ENCODE results near the gene BLOC1S1. TPM values are rescaled to one million over a fixed set of nuclear protein-coding genes. Genes with fewer than 3 reads are reported as not detected.

The BLOC1S1 gene
- total RNA-seq, 1 experiment from 2014 or later = 105 TPM

- DNase-seq (ENCODE audit: low read depth) = no peak
Measured at GRCh38 chr12:55726971-55727370, 11.1 kb downstream of the BLOC1S1 start.

- peak; percentile 39 for DNase-seq (ENCODE audit: low read depth)
Measured at GRCh38 chr12:55727643-55728185, 11.9 kb downstream of the BLOC1S1 start.

DNA sequence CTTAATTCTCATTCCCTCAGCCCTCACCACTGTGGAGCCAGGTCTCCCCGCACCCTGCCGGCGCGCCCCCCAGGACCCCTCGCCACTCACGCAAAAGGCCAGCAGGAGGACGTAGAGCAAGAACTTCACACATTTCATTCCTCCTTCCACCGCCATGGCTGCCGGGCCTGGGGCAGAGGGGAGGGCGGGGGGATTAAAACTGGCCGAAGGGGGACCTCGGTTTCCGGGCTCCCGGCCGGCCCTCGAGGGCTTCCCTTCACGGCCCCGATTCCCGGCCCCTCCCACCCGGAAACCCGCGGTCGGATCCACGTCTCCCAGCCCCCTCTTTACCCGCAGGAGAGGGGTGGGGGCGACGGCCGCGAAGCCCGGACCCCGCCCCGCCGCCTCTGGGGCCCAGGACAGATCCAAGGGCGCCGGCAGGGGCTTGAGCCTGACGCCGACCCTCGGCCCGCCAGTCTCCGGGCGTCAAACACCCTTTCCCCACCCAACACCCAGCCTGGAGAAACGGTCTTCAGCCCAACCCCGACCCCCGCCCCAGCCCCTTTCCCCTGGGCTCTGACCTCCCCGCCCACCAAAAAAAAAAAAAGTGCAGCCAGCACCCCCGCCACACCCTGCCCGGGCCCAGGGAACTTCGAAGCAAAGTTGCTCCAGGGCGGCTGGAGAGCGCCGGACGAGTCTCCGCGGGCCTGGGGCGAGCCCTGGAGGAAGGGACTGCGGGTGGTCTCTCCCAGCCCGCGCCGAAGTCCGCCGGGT is 12.5 kb downstream of the BLOC1S1 start:
- DNase-seq (ENCODE audit: low read depth) = peak; percentile 55

DNA sequence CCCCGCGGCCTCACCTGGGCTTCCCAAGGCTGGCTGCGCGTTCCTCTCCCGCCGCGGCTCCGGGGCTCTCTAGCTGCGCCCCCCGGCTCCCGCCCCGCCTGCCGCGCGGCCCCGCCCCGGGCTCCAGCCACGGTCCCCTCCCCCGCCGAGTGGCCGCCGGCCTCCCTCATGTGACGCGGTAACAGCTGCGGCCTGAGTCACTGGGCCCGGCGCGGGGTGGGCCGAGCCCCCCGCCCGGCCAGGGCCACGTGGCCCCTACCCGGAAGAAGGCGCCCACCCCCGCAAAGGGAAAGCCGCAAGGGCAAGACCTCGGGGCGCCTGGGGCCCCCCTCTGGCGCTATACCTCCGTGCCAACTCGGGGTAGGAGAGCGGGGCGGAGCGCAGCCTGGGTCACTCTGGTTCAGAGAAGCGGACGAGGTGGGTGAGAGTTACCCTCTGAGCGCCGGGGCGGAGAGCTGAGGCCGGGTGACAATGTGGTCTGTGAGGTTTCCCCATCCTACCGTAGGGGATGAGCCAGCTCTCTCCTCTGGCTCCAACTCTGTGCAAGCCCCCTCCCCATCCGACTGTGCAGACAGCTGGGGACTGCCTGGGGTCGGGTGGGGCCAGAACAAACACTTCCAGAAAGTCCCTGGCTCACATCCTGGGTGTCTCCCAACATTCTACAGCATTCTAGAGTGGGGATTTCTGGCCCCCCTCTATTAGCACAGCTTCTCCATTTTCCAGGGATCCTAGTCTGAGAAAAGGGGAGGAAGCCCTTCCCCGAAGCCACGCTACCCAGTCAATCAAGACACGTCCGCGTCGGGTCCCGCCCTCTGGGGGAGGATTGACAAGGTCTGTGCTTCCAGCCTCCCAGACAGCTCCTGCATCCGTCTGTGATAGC is 13.3 kb downstream of the BLOC1S1 start, which contains the start of gene CD63:
TSS of gene CD63 (minus strand) at position 71 of the 880 bp plus-strand sequence. CDS start 668 bp downstream, outside the sequence.
- peak; percentile 92 for DNase-seq (ENCODE audit: low read depth)

DNA sequence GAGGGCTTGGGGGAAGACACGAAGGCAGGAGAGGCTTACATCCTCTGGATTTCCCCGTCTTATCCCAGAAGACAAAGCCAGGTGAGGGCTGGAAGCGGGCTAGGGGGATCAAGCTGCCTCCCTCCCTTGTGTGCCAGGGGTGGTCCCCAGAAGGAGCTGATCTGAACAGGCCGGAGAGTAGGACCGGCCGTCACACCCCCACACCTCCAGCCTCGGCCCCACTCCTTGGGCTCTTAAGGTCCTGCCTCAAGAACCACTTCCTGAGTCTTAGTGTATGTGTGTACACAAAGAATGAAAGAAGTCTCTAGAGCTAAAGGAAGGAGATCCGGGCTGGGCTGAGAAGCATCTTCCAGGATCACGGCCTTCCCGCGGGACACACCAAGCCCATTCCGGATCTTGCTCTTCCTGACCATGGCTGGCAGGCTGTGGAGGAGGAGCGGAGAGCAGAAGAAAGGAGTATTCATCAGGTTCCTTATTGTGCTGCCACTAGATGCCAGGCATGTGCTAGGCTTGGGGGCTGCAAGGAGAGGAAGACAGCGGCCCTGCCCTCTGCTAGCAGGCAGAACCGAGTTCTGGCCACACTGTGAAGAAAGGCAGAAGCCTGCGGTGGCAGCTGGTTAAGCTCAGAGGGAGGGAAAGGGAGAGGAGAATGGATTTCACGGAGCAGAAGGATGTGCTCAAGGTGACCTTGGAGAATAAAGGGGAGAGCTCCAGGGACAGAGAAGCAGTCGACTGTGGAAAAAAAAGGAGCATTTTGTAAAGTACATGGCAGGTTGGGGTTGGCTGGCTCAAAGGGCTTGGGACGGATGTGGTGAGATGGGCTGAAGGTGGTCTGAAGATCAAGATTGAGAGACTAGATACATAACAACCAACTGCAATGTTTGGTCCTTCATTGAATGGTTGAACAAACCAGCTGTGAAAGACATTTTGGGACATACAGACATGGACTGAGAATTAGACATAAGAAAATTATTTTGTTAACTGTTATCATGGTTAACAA is 14.3 kb downstream of the BLOC1S1 start:
- peak; percentile 81 for DNase-seq (ENCODE audit: low read depth)

- DNase-seq (ENCODE audit: low read depth) = no peak
Measured at GRCh38 chr12:55732288-55732687, 16.4 kb downstream of the BLOC1S1 start.

DNA sequence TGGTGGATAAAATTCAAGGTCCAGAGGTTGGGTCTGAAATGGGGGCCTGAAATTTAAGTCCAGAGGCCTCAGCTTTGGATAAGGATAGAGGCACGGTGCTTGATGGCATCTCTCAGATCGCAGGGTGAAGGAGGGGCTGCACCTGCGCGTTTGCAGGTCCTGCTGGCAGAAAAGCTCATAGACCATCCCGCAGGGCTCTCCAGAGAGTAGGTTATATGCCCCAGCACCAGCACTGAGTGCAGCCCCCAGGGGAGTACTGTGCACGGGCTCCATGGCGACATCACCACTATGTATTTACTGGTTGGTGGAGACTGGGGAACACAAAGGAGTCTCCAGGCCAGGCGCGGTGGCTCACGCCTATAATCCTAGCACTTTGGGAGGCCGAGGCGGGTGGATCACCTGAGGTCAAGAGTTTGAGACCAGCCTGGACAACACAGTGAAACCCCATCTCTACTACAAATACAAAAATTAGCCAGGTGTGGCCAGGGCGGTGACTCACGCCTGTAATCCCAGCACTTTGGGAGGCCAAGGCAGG is 17.2 kb downstream of the BLOC1S1 start:
- no peak for DNase-seq (ENCODE audit: low read depth)

- DNase-seq (ENCODE audit: low read depth) = no peak
Measured at GRCh38 chr12:55733858-55734257, 18.0 kb downstream of the BLOC1S1 start.

GRCh38 chr12:55734595-55734994 is 18.7 kb downstream of the BLOC1S1 start:
- no peak for DNase-seq (ENCODE audit: low read depth)

DNA sequence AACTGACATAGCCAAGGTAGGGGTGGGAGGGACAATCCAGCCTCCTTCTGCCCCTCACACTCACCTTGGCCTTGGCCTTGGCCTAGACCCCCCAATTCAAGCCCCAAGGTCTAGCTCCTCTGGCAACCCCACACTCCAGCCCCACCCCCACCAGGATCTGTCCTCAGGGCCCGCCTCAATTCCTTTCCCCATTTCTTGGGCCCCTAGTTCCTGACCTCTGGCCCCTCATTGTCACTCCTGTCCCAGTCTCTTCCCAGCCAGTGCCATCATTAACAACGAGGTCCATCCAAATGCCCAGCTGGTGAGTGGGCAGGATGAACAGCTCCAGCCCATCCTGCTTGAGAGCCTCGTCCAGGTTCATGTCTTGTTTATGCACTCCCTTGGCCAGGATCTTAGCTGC is 20.2 kb downstream of the BLOC1S1 start:
- no peak for DNase-seq (ENCODE audit: low read depth)

GRCh38 chr12:55736780-55737580 is 21.1 kb downstream of the BLOC1S1 start:
- DNase-seq (ENCODE audit: low read depth) = peak; percentile 78

DNA sequence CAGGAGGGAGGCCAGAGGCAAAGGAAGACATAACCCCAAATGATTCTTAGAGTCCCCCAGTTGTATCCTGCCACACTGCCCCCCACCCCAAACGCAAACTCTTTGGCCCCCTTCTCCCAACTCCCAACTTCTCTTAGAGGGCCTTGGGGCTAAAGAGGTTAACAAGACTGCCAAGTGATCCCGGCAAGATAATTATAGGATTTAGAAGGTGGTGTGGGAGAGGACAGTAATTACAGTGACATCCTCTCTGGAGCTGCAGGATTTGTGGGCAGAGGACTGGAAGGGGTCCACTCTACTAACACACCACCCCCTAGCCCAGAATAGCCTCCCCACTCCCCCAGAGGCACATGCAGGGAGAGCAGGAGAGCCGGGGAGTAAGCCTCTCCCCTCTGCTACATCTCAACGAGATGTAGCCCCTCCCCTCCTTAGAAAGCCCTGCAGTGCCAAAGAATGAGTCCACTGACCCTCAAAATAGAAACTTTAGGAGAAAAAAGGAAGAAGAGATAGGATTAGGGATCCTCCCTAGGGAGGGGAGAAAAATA is 21.8 kb downstream of the BLOC1S1 start:
- DNase-seq (ENCODE audit: low read depth) = no peak

DNA sequence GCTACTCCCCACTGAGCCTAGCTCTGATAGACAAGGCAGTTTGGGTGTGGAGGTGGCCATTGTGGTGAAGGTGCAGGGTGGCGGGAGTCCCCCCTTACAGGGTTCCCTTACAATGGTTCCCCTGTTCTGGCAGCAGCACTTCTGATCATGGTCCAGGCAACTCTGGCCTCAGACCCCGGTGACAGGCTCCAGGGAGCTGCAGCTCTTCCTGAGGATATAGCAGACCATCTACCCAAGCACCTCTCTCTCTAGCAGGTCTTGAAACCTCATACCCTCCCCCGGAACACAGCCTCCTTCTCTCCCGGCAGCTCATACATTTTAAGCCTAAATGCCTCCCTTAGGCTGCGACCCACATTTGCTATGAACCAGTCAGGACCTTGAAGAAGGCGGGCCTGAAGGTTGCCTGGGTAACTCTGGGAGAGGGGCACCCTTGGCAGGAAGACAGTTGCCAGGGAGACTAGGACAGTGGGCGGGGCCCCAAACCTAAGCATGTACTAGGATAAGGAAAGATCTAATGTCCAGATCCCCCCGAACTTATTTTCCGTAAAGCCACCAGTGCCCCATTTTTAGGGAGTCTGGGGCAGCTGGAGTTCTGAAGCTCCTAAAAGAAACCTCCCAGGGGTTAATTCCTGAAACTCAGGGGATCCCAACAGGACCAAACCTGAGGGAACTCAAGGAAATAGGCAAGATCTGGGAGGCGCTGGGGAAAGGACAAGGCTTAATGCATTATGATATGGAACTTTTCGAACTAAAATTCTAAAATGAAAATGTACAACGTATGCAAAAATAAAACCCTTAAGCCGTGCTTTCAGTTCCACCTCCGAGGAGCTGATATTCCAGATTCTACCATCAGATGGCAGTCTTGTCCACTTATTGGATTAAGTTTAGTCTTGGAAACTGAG is 22.5 kb downstream of the BLOC1S1 start:
- DNase-seq (ENCODE audit: low read depth) = peak; percentile 86

- no peak for DNase-seq (ENCODE audit: low read depth)
Measured at GRCh38 chr12:55739025-55739378, 23.2 kb downstream of the BLOC1S1 start.

GRCh38 chr12:55741931-55742680 is 26.3 kb downstream of the BLOC1S1 start:
- no peak for DNase-seq (ENCODE audit: low read depth)

- peak; percentile 62 for DNase-seq (ENCODE audit: low read depth)
Measured at GRCh38 chr12:55742719-55743405, 27.0 kb downstream of the BLOC1S1 start, which contains the start of gene GDF11. TSS of gene GDF11 (plus strand) at chr12:55743122. CDS start at chr12:55743317, 195 bp downstream.

Measured in HT1080 (cell line).